ENCODE data around the gene MAP2K2. TPM values are rescaled to one million over a fixed set of nuclear protein-coding genes. Genes with fewer than 3 reads are reported as not detected.

Gene MAP2K2
- total and polyA plus RNA-seq, 2 donors (not counting 3 experiments of a cell fraction or from before 2014, with no cell fraction given) = 126 to 171 TPM

GRCh38 chr19:4083677-4084546 is 40.0 kb downstream of the MAP2K2 start:
- TF ChIP-seq MYC (IDR thresholded peaks at IDR 0.05; ENCODE audit: low read depth, low read length) = no peak
- no peak for TF ChIP-seq FOS (IDR thresholded peaks at IDR 0.05; ENCODE audit: borderline replicate concordance, insufficient read depth, low read length)
- no peak for TF ChIP-seq POLR2AphosphoS5 (IDR thresholded peaks at IDR 0.05; ENCODE audit: insufficient read depth, low read depth, low read length)
- no peak for TF ChIP-seq GATA2 (IDR thresholded peaks at IDR 0.05; ENCODE audit: insufficient read depth, insufficient read length, low read depth, low read length)
- TF ChIP-seq EZH2 (IDR thresholded peaks at IDR 0.05; ENCODE audit: borderline replicate concordance, low read depth, low read length, severe bottlenecking) = no peak
- no peak for TF ChIP-seq POLR2A (IDR thresholded peaks at IDR 0.05; ENCODE audit: low read depth, low read length)
- no peak for TF ChIP-seq MAX (IDR thresholded peaks at IDR 0.05; ENCODE audit: insufficient read depth, insufficient read length)
- no peak for TF ChIP-seq CTCF (IDR thresholded peaks at IDR 0.05; ENCODE audit: extremely low read depth in 1 of 2, insufficient read depth in 1 of 2, low read depth in 1 of 2, low read length in 2 of 2)
- no peak for TF ChIP-seq JUN (IDR thresholded peaks at IDR 0.05; ENCODE audit: borderline replicate concordance, insufficient read depth, insufficient read length, low read depth)
- intact Hi-C loops (cut with micrococcal nuclease) = no loop called here
- H3K4me3 ChIP-seq (replicated peaks in 1 of 3; ENCODE audit: insufficient read depth in 1 of 3, low read depth in 1 of 3, low read length in 3 of 3) = peak overlapping the region in 1 of 3 experiments; percentile 21
- H3K4me1 ChIP-seq (ENCODE audit: control insufficient read depth, extremely low read depth, insufficient read depth, low read length) = no peaks in the 10 kb centered on the region
- H3K27me3 ChIP-seq (ENCODE audit: control insufficient read depth in 2 of 2, insufficient read depth in 2 of 2, low read length in 2 of 2) = no peaks in the 10 kb centered on the region
- FAIRE-seq (no peak), DNase-seq (ENCODE audit: low read depth, low spot score) (no peak)
- dilution Hi-C loops (cut with MboI; ENCODE audit: extremely low pct_ligation_motif_present, low sequenced_read_pairs) = no loop called here
- ChIA-PET CTCF (interaction anchor here (0.9 kb wide), 1 partner anchor 56 kb away, joined by 5 read pairs; no protein-coding TSS in a partner anchor), POLR2A (no interaction called here)
- no peak overlapping the region for H3K27ac ChIP-seq (ENCODE audit: insufficient read depth, low read depth, low read length)
- H3K79me2 ChIP-seq (ENCODE audit: control insufficient read depth, insufficient read depth, low read length) = no peaks in the 10 kb centered on the region
- no peaks in the 10 kb centered on the region for H3K9me1 ChIP-seq (replicated peaks; ENCODE audit: control insufficient read depth, extremely low read depth, insufficient read depth, low read length)
- H3K9me3 ChIP-seq (replicated peaks; ENCODE audit: control insufficient read depth, insufficient read depth, low read length) = no peaks in the 10 kb centered on the region
- no peaks in the 10 kb centered on the region for H3K36me3 ChIP-seq (ENCODE audit: control insufficient read depth in 2 of 2, extremely low read depth in 1 of 2, insufficient read depth in 2 of 2, low read length in 2 of 2)
- BruUV-seq (replicated peaks) = no TSS peak
- no peak overlapping the region for H3K9ac ChIP-seq (replicated peaks; ENCODE audit: extremely low read depth, insufficient read depth, low read length)
- H2AFZ ChIP-seq (ENCODE audit: low read depth, low read length) = peak overlapping the region; percentile 2
- H3K4me2 ChIP-seq (ENCODE audit: insufficient read depth, low read length) = no peak overlapping the region
- no peaks in the 10 kb centered on the region for H4K20me1 ChIP-seq (replicated peaks; ENCODE audit: control insufficient read depth, extremely low read depth, insufficient read depth, low read length)

All from endothelial cell of umbilical vein (primary cell).